Stimulated activated CD8-positive, alpha-beta memory T cell treated with anti-CD3 and anti-CD28 coated beads, Interleukin-7, amount 100 ng/mL, for 24 hours (primary cell): ENCODE results near the gene LHX1.

ENCODE experiments used
- DNase-seq: peaks from one replicate; pipeline ENCODE4 v3.0.0-alpha.2; 2020; ENCODE audit warnings: low read depth

The LHX1 gene

DNA sequence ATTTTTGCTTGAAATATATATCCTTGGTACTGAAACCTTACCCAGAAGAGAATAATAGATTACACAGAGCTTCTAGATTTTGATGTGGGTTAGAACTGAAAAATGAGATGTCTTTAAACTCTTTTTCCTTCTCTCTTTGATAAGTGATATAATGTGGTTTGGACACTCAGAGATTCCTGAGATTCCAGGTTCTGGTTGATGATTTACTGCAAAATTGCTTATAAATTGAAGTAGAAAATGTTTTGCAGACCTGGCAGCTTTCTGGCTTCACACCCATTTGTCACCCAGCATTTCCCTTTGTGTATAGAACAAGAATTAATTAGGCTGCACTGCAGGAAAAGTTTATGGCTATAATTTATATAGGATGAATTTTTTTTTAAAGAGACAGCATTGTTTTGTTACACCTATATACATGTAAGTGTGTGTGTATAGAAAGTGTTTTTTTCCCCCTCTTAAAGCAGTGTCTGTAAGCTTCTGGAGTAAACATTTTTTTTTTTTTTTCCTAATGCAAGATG lies 35.0 kb downstream of the LHX1 start:
- DNase-seq: no peak

DNA sequence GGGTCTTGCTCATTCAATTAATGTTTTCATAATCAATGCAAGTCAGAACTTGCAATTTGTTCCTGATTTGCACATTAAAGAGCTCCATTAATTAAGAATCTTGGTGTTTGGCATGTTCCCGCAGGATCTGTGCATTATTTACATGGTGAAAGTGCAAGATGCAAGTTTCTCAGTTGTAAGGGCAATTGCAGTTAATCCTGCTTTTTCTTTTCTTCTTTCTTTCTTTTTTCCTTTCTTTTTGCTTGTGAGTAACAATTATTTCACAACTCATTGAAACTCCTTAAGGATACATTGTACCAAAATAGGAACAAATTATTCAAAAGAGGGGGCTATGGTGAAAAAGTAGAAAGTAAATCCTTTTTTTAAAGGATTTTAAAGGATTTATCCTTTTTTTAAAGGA lies 35.6 kb downstream of the LHX1 start:
- DNase-seq: no peak

- DNase-seq: no peak
Measured at GRCh38 chr17:36975922-36976515, 38.7 kb downstream of the LHX1 start.

GRCh38 chr17:36977066-36977465 lies 39.8 kb downstream of the LHX1 start:
- no peak for DNase-seq

- no peak for DNase-seq
Measured at GRCh38 chr17:36977568-36977967, 40.3 kb downstream of the LHX1 start.

- DNase-seq: no peak
Measured at GRCh38 chr17:36978810-36979564, 41.7 kb downstream of the LHX1 start.

- no peak for DNase-seq
Measured at GRCh38 chr17:36979565-36979941, 42.3 kb downstream of the LHX1 start.

GRCh38 chr17:36980280-36980761 lies 43.0 kb downstream of the LHX1 start:
- DNase-seq: no peak

GRCh38 chr17:36983618-36984017 lies 46.3 kb downstream of the LHX1 start:
- no peak for DNase-seq

DNA sequence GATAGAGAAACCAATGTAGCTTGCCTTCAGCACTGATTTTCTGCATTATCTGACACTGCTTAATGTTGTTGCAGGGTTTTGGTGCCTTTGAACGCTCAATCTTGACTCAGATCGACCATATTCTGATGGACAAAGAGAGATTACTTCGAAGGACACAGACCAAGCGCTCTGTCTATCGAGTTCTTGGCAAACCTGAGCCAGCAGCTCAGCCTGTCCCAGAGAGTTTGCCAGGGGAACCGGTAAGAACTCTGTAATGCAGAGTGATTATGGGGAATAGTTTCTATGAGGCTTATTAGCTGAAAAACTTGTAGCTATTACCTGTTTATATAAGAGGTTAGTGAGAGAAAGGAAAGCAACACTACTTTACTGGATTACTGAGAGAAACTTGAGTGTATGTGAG lies 51.9 kb downstream of the LHX1 start:
- DNase-seq: no peak

- DNase-seq: no peak
Measured at GRCh38 chr17:36992701-36993100, 55.4 kb downstream of the LHX1 start.

- no peak for DNase-seq
Measured at GRCh38 chr17:36993227-36993626, 56.0 kb downstream of the LHX1 start.
